C4-2B (cell line): ENCODE data around the gene CNTFR.

ENCODE experiments used
- ZFX ChIP-seq: fragments of 450-650 bp; IDR thresholded peaks from 2 replicates; pipeline ENCODE4 v1.6.1; 2017
- TF ChIP-seq, protein P1 (sequence below): fragments of 450-650 bp; conservative IDR thresholded peaks from 2 replicates; pipeline ENCODE4 v1.5.1; 2017; ENCODE audit warnings: mild to moderate bottlenecking

DNA sequence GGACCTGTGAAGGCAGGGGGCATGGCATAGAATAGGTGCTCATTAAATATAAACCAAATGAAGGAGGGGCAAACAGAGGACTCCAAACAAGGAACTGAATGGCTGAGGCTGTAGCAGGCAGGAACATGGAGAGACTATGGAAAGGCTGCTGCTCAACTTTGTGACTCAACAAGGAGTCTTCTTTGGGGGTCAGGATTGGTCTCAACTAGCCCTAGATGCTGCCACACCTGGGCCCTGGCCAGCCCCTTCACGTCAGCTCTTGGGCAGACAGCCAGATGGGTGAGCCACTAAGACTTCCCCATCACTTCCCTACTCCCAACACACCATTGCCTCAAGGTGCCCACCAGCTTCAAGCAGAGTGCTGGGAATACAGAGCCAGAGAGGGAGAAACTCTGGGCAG is 11.4 kb upstream of the CNTFR start:
- TF ChIP-seq, protein P1, sequence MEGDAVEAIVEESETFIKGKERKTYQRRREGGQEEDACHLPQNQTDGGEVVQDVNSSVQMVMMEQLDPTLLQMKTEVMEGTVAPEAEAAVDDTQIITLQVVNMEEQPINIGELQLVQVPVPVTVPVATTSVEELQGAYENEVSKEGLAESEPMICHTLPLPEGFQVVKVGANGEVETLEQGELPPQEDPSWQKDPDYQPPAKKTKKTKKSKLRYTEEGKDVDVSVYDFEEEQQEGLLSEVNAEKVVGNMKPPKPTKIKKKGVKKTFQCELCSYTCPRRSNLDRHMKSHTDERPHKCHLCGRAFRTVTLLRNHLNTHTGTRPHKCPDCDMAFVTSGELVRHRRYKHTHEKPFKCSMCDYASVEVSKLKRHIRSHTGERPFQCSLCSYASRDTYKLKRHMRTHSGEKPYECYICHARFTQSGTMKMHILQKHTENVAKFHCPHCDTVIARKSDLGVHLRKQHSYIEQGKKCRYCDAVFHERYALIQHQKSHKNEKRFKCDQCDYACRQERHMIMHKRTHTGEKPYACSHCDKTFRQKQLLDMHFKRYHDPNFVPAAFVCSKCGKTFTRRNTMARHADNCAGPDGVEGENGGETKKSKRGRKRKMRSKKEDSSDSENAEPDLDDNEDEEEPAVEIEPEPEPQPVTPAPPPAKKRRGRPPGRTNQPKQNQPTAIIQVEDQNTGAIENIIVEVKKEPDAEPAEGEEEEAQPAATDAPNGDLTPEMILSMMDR = no peak
- no peak for TF ChIP-seq ZFX
